B cell (primary cell): ENCODE data around the gene MACO1. TPM values are rescaled to one million over a fixed set of nuclear protein-coding genes. Genes with fewer than 3 reads are reported as not detected.
A peak's percentile ranks its signal among the peaks of the same experiment; 100 is the strongest.

Experiments
- ATAC-seq: fragments of 200-7000 bp; cut with Tn5 transposase; one replicate; pipeline ENCODE4 v1.10.0; 2021; ENCODE audit warnings: low read depth, mild to moderate bottlenecking, moderate number of reproducible peaks, moderate library complexity
- CTCF ChIA-PET: fragments of 350-600 bp; sonication (Branson Sonifier 250); formaldehyde crosslinking; loops from one replicate; lab custom pipeline; 2021; ENCODE audit warnings: antibody characterized with exemption, inconsistent platforms; lab: Charles Lee
- POLR2A ChIA-PET: fragments of 350-600 bp; sonication (Branson Sonifier 250); formaldehyde crosslinking; loops from one replicate; lab custom pipeline; 2021; ENCODE audit warnings: antibody characterized with exemption; lab: Charles Lee
- DNase-seq: peaks from one replicate; pipeline ENCODE4 v3.0.0; 2013
- H2AFZ ChIP-seq: 2 replicates; pipeline ENCODE4 v1.6.1; 2012; ENCODE audit warnings: mild to moderate bottlenecking, low read depth, low read length; ENCODE audit not compliant: insufficient read depth, poor library complexity, severe bottlenecking
- H3K27ac ChIP-seq, 2 donors: 1 replicate in 1 of 2; 2 replicates in 1 of 2; pipeline ENCODE4 v1.5.1; 2012 to 2013; ENCODE audit warnings: low read length in 2 of 2, mild to moderate bottlenecking in 2 of 2, moderate library complexity in 1 of 2
- H3K27me3 ChIP-seq, 4 experiments: fragments of 200-600 bp in 1 of 4; sonication (generic) in 1 of 4; replicated peaks in 1 of 4; 1 replicate in 2 of 4; 2 replicates in 2 of 4; pipeline versions ENCODE4 v1.6.1 to v1.7.0; 2013 to 2016; ENCODE audit warnings: low read length in 3 of 4, mild to moderate bottlenecking in 2 of 4, mixed read lengths in 1 of 4, moderate library complexity in 1 of 4; ENCODE audit not compliant: insufficient read depth in 4 of 4, control insufficient read depth in 3 of 4; ENCODE audit errors: control extremely low read depth in 1 of 4
- H3K36me3 ChIP-seq, 2 experiments: replicated peaks in 1 of 2; 1 replicate in 1 of 2; 2 replicates in 1 of 2; pipeline versions ENCODE4 v1.6.1 to v1.7.1; 2013; ENCODE audit warnings: low read length in 1 of 2; ENCODE audit not compliant: insufficient read depth in 2 of 2, control insufficient read depth in 1 of 2; ENCODE audit errors: control extremely low read depth in 1 of 2, extremely low read depth in 1 of 2
- H3K4me1 ChIP-seq, 2 donors: fragments of 200-600 bp in 1 of 2; sonication (generic) in 1 of 2; 1 replicate in 1 of 2; 2 replicates in 1 of 2; pipeline versions ENCODE4 v1.5.1 to v1.6.1; 2013 to 2017; ENCODE audit warnings: low read length in 2 of 2; ENCODE audit not compliant: control insufficient read depth in 2 of 2, insufficient read depth in 2 of 2
- H3K4me2 ChIP-seq: replicated peaks from 2 replicates; pipeline ENCODE3; 2012; ENCODE audit warnings: mild to moderate bottlenecking, low read depth, low read length; ENCODE audit not compliant: poor library complexity, severe bottlenecking
- H3K4me3 ChIP-seq, 5 experiments: fragments of 200-600 bp in 1 of 5; sonication (generic) in 1 of 5; 1 replicate in 3 of 5; 2 replicates in 2 of 5; pipeline versions ENCODE4 v1.5.1 to v1.7.0; 2011 to 2016; ENCODE audit warnings: low read length in 4 of 5, mild to moderate bottlenecking in 4 of 5, low read depth in 2 of 5, control low read depth in 1 of 5, moderate library complexity in 1 of 5; ENCODE audit not compliant: insufficient read depth in 1 of 5; ENCODE audit errors: control extremely low read depth in 1 of 5, extremely low read depth in 1 of 5
- H3K79me2 ChIP-seq: fragments of 200-600 bp; sonication (generic); one replicate; pipeline ENCODE4 v1.6.0; 2016; ENCODE audit warnings: low read length; ENCODE audit not compliant: control insufficient read depth, insufficient read depth
- H3K9ac ChIP-seq: fragments of 200-600 bp; sonication (generic); 2 replicates; pipeline ENCODE4 v1.6.1; 2017; ENCODE audit warnings: mild to moderate bottlenecking, low read length, moderate library complexity
- H3K9me3 ChIP-seq, 3 donors: one replicate each; pipeline versions ENCODE4 v1.6.1 to v1.7.1; 2013; ENCODE audit warnings: low read length in 2 of 3; ENCODE audit not compliant: control insufficient read depth in 2 of 3, insufficient read depth in 1 of 3; ENCODE audit errors: control extremely low read depth in 1 of 3
- H4K20me1 ChIP-seq: 2 replicates; pipeline ENCODE4 v1.6.0; 2012; ENCODE audit warnings: mild to moderate bottlenecking, low read length; ENCODE audit not compliant: insufficient read depth, control insufficient read depth, poor library complexity, severe bottlenecking
- H3K27ac Mint-ChIP-seq: one replicate; pipeline ENCODE4 v1.8.0; 2021; ENCODE audit warnings: mixed read lengths
- H3K27me3 Mint-ChIP-seq: one replicate; pipeline ENCODE4 v1.8.0; 2021; ENCODE audit warnings: mixed read lengths
- H3K4me1 Mint-ChIP-seq: one replicate; pipeline ENCODE4 v1.8.0; 2021; ENCODE audit warnings: mixed read lengths
- H3K4me3 Mint-ChIP-seq: one replicate; pipeline ENCODE4 v1.8.0; 2021; ENCODE audit warnings: mixed read lengths
- H3K9me3 Mint-ChIP-seq: one replicate; pipeline ENCODE4 v1.8.0; 2022; ENCODE audit warnings: mixed read lengths; ENCODE audit not compliant: insufficient read depth
- CTCF ChIP-seq: fragments of 200-600 bp; IDR thresholded peaks from one replicate; pipeline ENCODE4 v1.8.0; 2022; ENCODE audit warnings: antibody characterized with exemption, mild to moderate bottlenecking
- EZH2 ChIP-seq: IDR thresholded peaks from 2 replicates; pipeline ENCODE4 v1.6.1; 2012; ENCODE audit warnings: borderline replicate concordance, low read depth, mild to moderate bottlenecking, moderate library complexity, low read length; ENCODE audit not compliant: insufficient read depth, poor library complexity, severe bottlenecking
- WGBS: methylation state at CpG from one replicate; pipeline ENCODE4 v1.1.5; 2013; ENCODE audit warnings: missing lambda C conversion rate; ENCODE audit not compliant: insufficient coverage; 5-methylcytosine and 5-hydroxymethylcytosine counted together
- intact Hi-C: fragments of 100-400 bp; cut with micrococcal nuclease; formaldehyde crosslinking; loops from one replicate; pipeline ENCODE4 v1.10.0; 2022
- polyA plus RNA-seq: library from polyadenylated mRNA; depleted of rRNA; stranded (reverse); fragments of >200 nt; gene quantifications from 2 replicates; pipeline ENCODE4 v1.2.3, GENCODE V29; 2012
- total RNA-seq, 2 donors: library from RNA; stranded (reverse); fragments of 120-200 nt in 1 of 2; gene quantifications; 1 replicate in 1 of 2; 2 replicates in 1 of 2; pipeline versions ENCODE4 v1.2.3 to v1.2.4, GENCODE V29; 2013 to 2022

MACO1 gene
- total and polyA plus RNA-seq, 2 donors (not counting 1 experiment from before 2014, with no cell fraction given) = 4.9 to 21.2 TPM

GRCh38 chr1:25450891-25451290 lies 20.2 kb downstream of the MACO1 start:
- Histone ChIP-seq H3K4me1 (peaks cover 9 to 12% of the 10 kb centered on the region in 2 donors), H3K9me3 (no peaks in the 10 kb centered on the region), H3K79me2 (peaks cover 12% of the 10 kb centered on the region), H3K4me2 (no peak overlapping the region), H4K20me1 (peaks cover 17% of the 10 kb centered on the region), H3K27me3 (no peaks in the 10 kb centered on the region), H3K27ac (peak overlapping the region in 1 of 2 donors; percentile 7), H3K9ac (no peak overlapping the region), H2AFZ (no peak overlapping the region), H3K36me3 (peaks cover 2 to 28% of the 10 kb centered on the region in 2 experiments), H3K4me3 (no peak overlapping the region)
- no peak for DNase-seq
- WGBS = no CpG with 5 or more reads among the region's 2 CpGs
- H3K27ac Mint-ChIP-seq = no peak overlapping the region
- TF ChIP-seq EZH2 (no peak), CTCF (no peak)
- H3K4me3 Mint-ChIP-seq = no peak overlapping the region
- ChIA-PET CTCF (interaction anchor here (1.3 to 1.6 kb wide), 2 partner anchors 14 to 31 kb away, joined by 3 to 4 read pairs; no protein-coding TSS in a partner anchor), POLR2A (no interaction called here)
- no peaks in the 10 kb centered on the region for H3K27me3 Mint-ChIP-seq
- peaks cover 13% of the 10 kb centered on the region for H3K4me1 Mint-ChIP-seq
- H3K9me3 Mint-ChIP-seq = no peaks in the 10 kb centered on the region
- intact Hi-C loops = no loop called here
- no peak for ATAC-seq

DNA sequence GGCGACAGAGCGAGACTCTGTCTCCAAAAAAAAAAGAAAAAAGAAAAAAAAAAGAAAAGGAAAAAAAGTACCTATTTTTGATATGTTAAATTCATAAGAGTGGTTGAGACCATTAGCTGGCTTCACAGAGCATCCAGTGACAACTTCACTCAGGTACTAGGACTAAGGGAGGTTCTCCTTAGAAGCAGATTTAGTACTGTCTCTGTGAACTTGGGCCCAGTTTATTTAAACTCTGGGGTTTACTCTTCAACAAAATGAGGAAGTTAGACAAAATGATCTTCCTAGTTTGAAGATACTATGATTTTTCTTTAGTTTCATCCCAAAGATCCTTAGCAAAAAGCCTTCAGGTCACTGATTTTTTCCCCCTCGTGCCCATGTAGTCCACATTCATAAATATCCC lies 21.2 kb downstream of the MACO1 start:
- Mint-ChIP-seq H3K27me3 (no peaks in the 10 kb centered on the region), H3K4me3 (no peak overlapping the region), H3K9me3 (no peaks in the 10 kb centered on the region), H3K4me1 (peaks cover 7% of the 10 kb centered on the region), H3K27ac (no peak overlapping the region)
- Histone ChIP-seq H3K4me3 (no peak overlapping the region), H3K9me3 (no peaks in the 10 kb centered on the region), H3K27me3 (no peaks in the 10 kb centered on the region), H3K79me2 (peaks cover 7% of the 10 kb centered on the region), H2AFZ (peak overlapping the region; percentile 36), H3K4me2 (peak overlapping the region; percentile 1), H3K9ac (no peak overlapping the region), H3K4me1 (peaks cover 9 to 10% of the 10 kb centered on the region in 2 donors), H4K20me1 (peaks cover 9% of the 10 kb centered on the region), H3K36me3 (peaks cover 1 to 31% of the 10 kb centered on the region in 2 experiments), H3K27ac (peak overlapping the region in 1 of 2 donors; percentile 62)
- DNase-seq (peak; percentile 41), ATAC-seq (no peak)
- intact Hi-C loops = no loop called here
- TF ChIP-seq EZH2 (no peak), CTCF (no peak)
- CTCF ChIA-PET = interaction anchor here (0.6 kb wide), 1 partner anchor 35 kb away, joined by 3 read pairs; no protein-coding TSS in a partner anchor
- WGBS = 50% methylated on average over 1 of the region's 3 CpGs
- POLR2A ChIA-PET = no interaction called here
